Activated CD8-positive, alpha-beta memory T cell treated with anti-CD3 and anti-CD28 coated beads for 4 hours (primary cell): Measurements from ENCODE around the gene KRT35.
"Not testable (repeated sequence)": the region's sequence is repeated elsewhere in the genome, so short reads cannot be mapped to it uniquely, and the experiment has no call there.

Experiments used
- DNase-seq, 2 donors: peaks; one replicate each; pipeline ENCODE4 v3.0.0-alpha.2; 2020; ENCODE audit warnings: low read depth in 2 of 2

KRT35 gene

GRCh38 chr17:41453066-41453465 lies 27.9 kb downstream of the KRT35 start:
- no peak for DNase-seq

GRCh38 chr17:41452281-41452680 lies 28.7 kb downstream of the KRT35 start:
- no peak for DNase-seq

GRCh38 chr17:41451154-41451728 lies 29.7 kb downstream of the KRT35 start:
- DNase-seq = no peak

- DNase-seq = no peak
Measured at GRCh38 chr17:41449008-41449407, 31.9 kb downstream of the KRT35 start.

GRCh38 chr17:41448506-41448905 lies 32.4 kb downstream of the KRT35 start:
- DNase-seq = no peak

GRCh38 chr17:41446806-41447205 lies 34.1 kb downstream of the KRT35 start:
- no peak for DNase-seq

GRCh38 chr17:41444640-41445039 lies 36.3 kb downstream of the KRT35 start:
- no peak for DNase-seq

- DNase-seq = no peak
Measured at GRCh38 chr17:41444186-41444585, 36.8 kb downstream of the KRT35 start.

- no peak for DNase-seq
Measured at GRCh38 chr17:41442739-41443138, 38.2 kb downstream of the KRT35 start.

- no peak for DNase-seq
Measured at GRCh38 chr17:41440531-41441033, 40.4 kb downstream of the KRT35 start, which contains the start of gene KRT38. Gene KRT38, minus strand, starts transcription at chr17:41440983. Its CDS starts 62 bp downstream, at chr17:41440921.

- no peak for DNase-seq
Measured at GRCh38 chr17:41439375-41439774, 41.6 kb downstream of the KRT35 start.

- no peak for DNase-seq
Measured at GRCh38 chr17:41437769-41438168, 43.2 kb downstream of the KRT35 start.

- DNase-seq = no peak
Measured at GRCh38 chr17:41437254-41437653, 43.7 kb downstream of the KRT35 start.

GRCh38 chr17:41434415-41434814 lies 46.5 kb downstream of the KRT35 start:
- DNase-seq = no peak

GRCh38 chr17:41434005-41434404 lies 46.9 kb downstream of the KRT35 start:
- no peak for DNase-seq

GRCh38 chr17:41433586-41433985 lies 47.4 kb downstream of the KRT35 start:
- DNase-seq = no peak

- not testable (repeated sequence) for DNase-seq
Measured at GRCh38 chr17:41430376-41430775, 50.6 kb downstream of the KRT35 start.

GRCh38 chr17:41429667-41430066 lies 51.3 kb downstream of the KRT35 start:
- no peak for DNase-seq

- no peak for DNase-seq
Measured at GRCh38 chr17:41428591-41429291, 52.2 kb downstream of the KRT35 start.
